ENCODE data around the gene CACNA2D4. TPM values are rescaled to one million over a fixed set of nuclear protein-coding genes. Genes with fewer than 3 reads are reported as not detected.

Gene CACNA2D4
- total RNA-seq, 1 experiment from 2014 or later, result 1.7 TPM

- ATAC-seq (no peak), DNase-seq (ENCODE audit: low read depth, low spot score) (no peak)
- Histone ChIP-seq H3K4me3 (replicated peaks in 1 of 2; ENCODE audit: low read depth in 1 of 2, low read length in 2 of 2) (no peak overlapping the region), H4K20me1 (ENCODE audit: insufficient read depth) (no peaks in the 10 kb centered on the region), H3K4me1 (ENCODE audit: control insufficient read depth in 1 of 2, insufficient read depth in 2 of 2, low read length in 2 of 2) (peaks cover 3 to 18% of the 10 kb centered on the region in 2 experiments; a peak in 3 of 4 replicates), H3K27ac (ENCODE audit: low read depth, low read length) (no peak overlapping the region), H3K9ac (ENCODE audit: low read length) (no peak overlapping the region), H3K27me3 (ENCODE audit: insufficient read depth, low read length) (no peaks in the 10 kb centered on the region), H3K36me3 (ENCODE audit: control insufficient read depth in 1 of 2, insufficient read depth in 2 of 2, low read length in 2 of 2) (no peaks in the 10 kb centered on the region; a peak in 1 of 4 replicates), H3K4me2 (ENCODE audit: low read length) (no peak overlapping the region), H2AFZ (ENCODE audit: low read depth, low read length, poor library complexity, severe bottlenecking) (no peak overlapping the region), H3K9me3 (ENCODE audit: control insufficient read depth in 1 of 2, insufficient read depth in 1 of 2, low read depth in 1 of 2, low read length in 2 of 2) (no peaks in the 10 kb centered on the region), H3K79me2 (ENCODE audit: insufficient read depth, low read length) (no peaks in the 10 kb centered on the region), H3K9me2 (ENCODE audit: insufficient read depth) (no peaks in the 10 kb centered on the region)
- RAD21 ChIA-PET (ENCODE audit: low non-redundant PET in 1 of 2, low total read pairs in 2 of 2, uncharacterized antibody in 2 of 2, unreplicated experiment in 2 of 2), result interaction anchor here in 1 of 2 experiments (2.1 kb wide), 1 partner anchor 157 kb away, joined by 14 read pairs; no protein-coding TSS in a partner anchor
- CTCF ChIA-PET, result interaction anchor here (1.7 to 5.6 kb wide), 4 partner anchors 140 to 187 kb away, joined by 7 to 242 read pairs (median 52); no protein-coding TSS in a partner anchor
- no TSS peak for BruUV-seq (replicated peaks)
- no peak for TF ChIP-seq FOSL1 (IDR thresholded peaks at IDR 0.05; ENCODE audit: low read depth)
- no peak for TF ChIP-seq RAD21 (IDR thresholded peaks at IDR 0.05; ENCODE audit: low read depth)
- TF ChIP-seq, protein P1, sequence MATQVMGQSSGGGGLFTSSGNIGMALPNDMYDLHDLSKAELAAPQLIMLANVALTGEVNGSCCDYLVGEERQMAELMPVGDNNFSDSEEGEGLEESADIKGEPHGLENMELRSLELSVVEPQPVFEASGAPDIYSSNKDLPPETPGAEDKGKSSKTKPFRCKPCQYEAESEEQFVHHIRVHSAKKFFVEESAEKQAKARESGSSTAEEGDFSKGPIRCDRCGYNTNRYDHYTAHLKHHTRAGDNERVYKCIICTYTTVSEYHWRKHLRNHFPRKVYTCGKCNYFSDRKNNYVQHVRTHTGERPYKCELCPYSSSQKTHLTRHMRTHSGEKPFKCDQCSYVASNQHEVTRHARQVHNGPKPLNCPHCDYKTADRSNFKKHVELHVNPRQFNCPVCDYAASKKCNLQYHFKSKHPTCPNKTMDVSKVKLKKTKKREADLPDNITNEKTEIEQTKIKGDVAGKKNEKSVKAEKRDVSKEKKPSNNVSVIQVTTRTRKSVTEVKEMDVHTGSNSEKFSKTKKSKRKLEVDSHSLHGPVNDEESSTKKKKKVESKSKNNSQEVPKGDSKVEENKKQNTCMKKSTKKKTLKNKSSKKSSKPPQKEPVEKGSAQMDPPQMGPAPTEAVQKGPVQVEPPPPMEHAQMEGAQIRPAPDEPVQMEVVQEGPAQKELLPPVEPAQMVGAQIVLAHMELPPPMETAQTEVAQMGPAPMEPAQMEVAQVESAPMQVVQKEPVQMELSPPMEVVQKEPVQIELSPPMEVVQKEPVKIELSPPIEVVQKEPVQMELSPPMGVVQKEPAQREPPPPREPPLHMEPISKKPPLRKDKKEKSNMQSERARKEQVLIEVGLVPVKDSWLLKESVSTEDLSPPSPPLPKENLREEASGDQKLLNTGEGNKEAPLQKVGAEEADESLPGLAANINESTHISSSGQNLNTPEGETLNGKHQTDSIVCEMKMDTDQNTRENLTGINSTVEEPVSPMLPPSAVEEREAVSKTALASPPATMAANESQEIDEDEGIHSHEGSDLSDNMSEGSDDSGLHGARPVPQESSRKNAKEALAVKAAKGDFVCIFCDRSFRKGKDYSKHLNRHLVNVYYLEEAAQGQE (IDR thresholded peaks at IDR 0.05; ENCODE audit: low read depth), result no peak
- TF ChIP-seq ELF1 (IDR thresholded peaks at IDR 0.05; ENCODE audit: borderline replicate concordance, low read depth), result no peak
- TF ChIP-seq, protein P2, sequence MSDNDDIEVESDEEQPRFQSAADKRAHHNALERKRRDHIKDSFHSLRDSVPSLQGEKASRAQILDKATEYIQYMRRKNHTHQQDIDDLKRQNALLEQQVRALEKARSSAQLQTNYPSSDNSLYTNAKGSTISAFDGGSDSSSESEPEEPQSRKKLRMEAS (IDR thresholded peaks at IDR 0.05), result no peak
- no peak for TF ChIP-seq CBX3 (IDR thresholded peaks at IDR 0.05; ENCODE audit: low read depth)
- TF ChIP-seq TCF7L2 (IDR thresholded peaks at IDR 0.05; ENCODE audit: borderline replicate concordance, extremely low read depth, insufficient read depth, insufficient read length), result no peak
- TF ChIP-seq, protein P3, sequence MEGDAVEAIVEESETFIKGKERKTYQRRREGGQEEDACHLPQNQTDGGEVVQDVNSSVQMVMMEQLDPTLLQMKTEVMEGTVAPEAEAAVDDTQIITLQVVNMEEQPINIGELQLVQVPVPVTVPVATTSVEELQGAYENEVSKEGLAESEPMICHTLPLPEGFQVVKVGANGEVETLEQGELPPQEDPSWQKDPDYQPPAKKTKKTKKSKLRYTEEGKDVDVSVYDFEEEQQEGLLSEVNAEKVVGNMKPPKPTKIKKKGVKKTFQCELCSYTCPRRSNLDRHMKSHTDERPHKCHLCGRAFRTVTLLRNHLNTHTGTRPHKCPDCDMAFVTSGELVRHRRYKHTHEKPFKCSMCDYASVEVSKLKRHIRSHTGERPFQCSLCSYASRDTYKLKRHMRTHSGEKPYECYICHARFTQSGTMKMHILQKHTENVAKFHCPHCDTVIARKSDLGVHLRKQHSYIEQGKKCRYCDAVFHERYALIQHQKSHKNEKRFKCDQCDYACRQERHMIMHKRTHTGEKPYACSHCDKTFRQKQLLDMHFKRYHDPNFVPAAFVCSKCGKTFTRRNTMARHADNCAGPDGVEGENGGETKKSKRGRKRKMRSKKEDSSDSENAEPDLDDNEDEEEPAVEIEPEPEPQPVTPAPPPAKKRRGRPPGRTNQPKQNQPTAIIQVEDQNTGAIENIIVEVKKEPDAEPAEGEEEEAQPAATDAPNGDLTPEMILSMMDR (IDR thresholded peaks at IDR 0.05 in 2 of 3, conservative IDR thresholded peaks at IDR 0.05 in 1 of 3; ENCODE audit: borderline replicate concordance in 1 of 3, insufficient read depth in 1 of 3, low read depth in 2 of 3, low read length in 2 of 3), result no peak
- TF ChIP-seq SRF (IDR thresholded peaks at IDR 0.05; ENCODE audit: low read depth), result no peak
- no peak for TF ChIP-seq EZH2 (IDR thresholded peaks at IDR 0.05)
- no peak for TF ChIP-seq ZFX (IDR thresholded peaks at IDR 0.05)
- no peak for TF ChIP-seq POLR2A (IDR thresholded peaks at IDR 0.05; ENCODE audit: borderline replicate concordance, extremely low read depth, insufficient read depth, insufficient read length)
- TF ChIP-seq EZH2phosphoT487 (IDR thresholded peaks at IDR 0.05; ENCODE audit: borderline replicate concordance), result no peak
- no peak for TF ChIP-seq YY1 (IDR thresholded peaks at IDR 0.05; ENCODE audit: extremely low read depth, insufficient replicate concordance, low read depth, low read length)
- TF ChIP-seq POLR2AphosphoS5 (IDR thresholded peaks at IDR 0.05; ENCODE audit: low read depth, low read length), result no peak
- TF ChIP-seq ZNF274 (IDR thresholded peaks at IDR 0.05; ENCODE audit: low read depth, low read length), result no peak
- no peak for TF ChIP-seq ZBTB33 (IDR thresholded peaks at IDR 0.05; ENCODE audit: extremely low read depth, insufficient replicate concordance, low read length)
- intact Hi-C loops (cut with micrococcal nuclease), result no loop called here
- POLR2A ChIA-PET, result interaction anchor here (1.1 kb wide), 1 partner anchor 139 kb away, joined by 3 read pairs; no protein-coding TSS in a partner anchor
These were observed 126.0 kb downstream of the CACNA2D4 start for GRCh38 chr12:1792406-1792805.
